HepG2 (cell line): ENCODE results near the gene GSTA5. TPM values are rescaled to one million over a fixed set of nuclear protein-coding genes. Genes with fewer than 3 reads are reported as not detected.
A peak's percentile ranks its signal among the peaks of the same experiment; 100 is the strongest.

ENCODE experiments used
- ARHGAP35 ChIP-seq: sonication (generic); formaldehyde crosslinking; IDR thresholded peaks from 2 replicates; pipeline ENCODE4 v1.9.0; 2022; ENCODE audit warnings: mild to moderate bottlenecking, inconsistent platforms, moderate library complexity, missing genetic modification reagents, borderline replicate concordance
- BATF2 ChIP-seq: sonication (generic); formaldehyde crosslinking; IDR thresholded peaks from 2 replicates; pipeline ENCODE4 v1.8.0; 2022; ENCODE audit warnings: mild to moderate bottlenecking, missing genetic modification reagents, moderate library complexity
- DPF2 ChIP-seq: sonication (generic); formaldehyde crosslinking; IDR thresholded peaks from 2 replicates; pipeline ENCODE4 v1.4.0; 2020; ENCODE audit warnings: mild to moderate bottlenecking, low read depth, missing genetic modification reagents, borderline replicate concordance
- FOXM1 ChIP-seq: sonication (generic); formaldehyde crosslinking; IDR thresholded peaks from 2 replicates; pipeline ENCODE4 v1.5.0; 2020; ENCODE audit warnings: missing genetic modification reagents
- HDAC1 ChIP-seq: sonication (generic); formaldehyde crosslinking; IDR thresholded peaks from 2 replicates; pipeline ENCODE4 v1.5.1; 2020; ENCODE audit warnings: mild to moderate bottlenecking, missing genetic modification reagents
- IKZF4 ChIP-seq: sonication (generic); formaldehyde crosslinking; IDR thresholded peaks from 2 replicates; pipeline ENCODE4 v1.5.1; 2020; ENCODE audit warnings: borderline replicate concordance, mild to moderate bottlenecking, low read depth, missing genetic modification reagents; ENCODE audit errors: not compliant biosample characterization
- JUN ChIP-seq: sonication (generic); formaldehyde crosslinking; IDR thresholded peaks from 2 replicates; pipeline ENCODE4 v1.4.0; 2020; ENCODE audit warnings: mild to moderate bottlenecking, missing genetic modification reagents
- JUND ChIP-seq: sonication (generic); formaldehyde crosslinking; IDR thresholded peaks from 2 replicates; pipeline ENCODE4 v1.8.0; 2022; ENCODE audit warnings: mild to moderate bottlenecking, missing genetic modification reagents
- KAT7 ChIP-seq: IDR thresholded peaks from 2 replicates; pipeline ENCODE4 v1.6.1; 2018; ENCODE audit warnings: borderline replicate concordance, missing compliant biosample characterization
- KDM5B ChIP-seq: sonication (generic); formaldehyde crosslinking; IDR thresholded peaks from 2 replicates; pipeline ENCODE4 v1.4.0; 2020; ENCODE audit warnings: missing genetic modification reagents, mild to moderate bottlenecking, borderline replicate concordance
- KLF9 ChIP-seq: IDR thresholded peaks from 2 replicates; pipeline ENCODE4 v1.6.1; 2016; ENCODE audit warnings: low read depth
- MAFK ChIP-seq, 2 experiments: IDR thresholded peaks in 1 of 2; conservative IDR thresholded peaks in 1 of 2; 2 replicates each; pipeline ENCODE4 v1.6.1; 2011; ENCODE audit warnings: improper control_type of control experiment in 2 of 2, low read length in 2 of 2
- MLX ChIP-seq: IDR thresholded peaks from 2 replicates; pipeline ENCODE4 v1.6.1; 2016
- NONO ChIP-seq, 2 experiments: fragments of 450-650 bp in 1 of 2; sonication (generic) in 1 of 2; formaldehyde crosslinking in 1 of 2; IDR thresholded peaks in 1 of 2; conservative IDR thresholded peaks in 1 of 2; 2 replicates each; pipeline versions ENCODE4 v1.6.1 to v1.8.0; 2017 to 2022; ENCODE audit warnings: mild to moderate bottlenecking in 1 of 2, missing genetic modification reagents in 1 of 2, moderate library complexity in 1 of 2
- NRL ChIP-seq: sonication (generic); formaldehyde crosslinking; IDR thresholded peaks from 2 replicates; pipeline ENCODE4 v1.5.0; 2020; ENCODE audit warnings: missing genetic modification reagents, mild to moderate bottlenecking, moderate library complexity, borderline replicate concordance
- POGK ChIP-seq: sonication (generic); formaldehyde crosslinking; conservative IDR thresholded peaks from 2 replicates; pipeline ENCODE4 v1.8.0; 2022; ENCODE audit warnings: mild to moderate bottlenecking, moderate library complexity, missing genetic modification reagents
- RORA ChIP-seq: sonication (generic); formaldehyde crosslinking; IDR thresholded peaks from 2 replicates; pipeline ENCODE4 v1.5.0; 2020; ENCODE audit warnings: mild to moderate bottlenecking, missing genetic modification reagents, moderate library complexity
- SP1 ChIP-seq, 2 experiments: fragments of 450-650 bp in 1 of 2; sonication (generic) in 1 of 2; formaldehyde crosslinking in 1 of 2; IDR thresholded peaks; 2 replicates each; pipeline versions ENCODE4 v1.4.0 to v1.6.1; 2016 to 2020; ENCODE audit warnings: missing genetic modification reagents in 1 of 2
- SSRP1 ChIP-seq: IDR thresholded peaks from 2 replicates; pipeline ENCODE4 v1.6.1; 2016; ENCODE audit warnings: control low read depth
- ZNF251 ChIP-seq: sonication (generic); formaldehyde crosslinking; IDR thresholded peaks from 2 replicates; pipeline ENCODE4 v1.9.0; 2021; ENCODE audit warnings: mild to moderate bottlenecking, missing genetic modification reagents
- ZNF263 ChIP-seq: sonication (generic); formaldehyde crosslinking; IDR thresholded peaks from 2 replicates; pipeline ENCODE4 v1.4.0; 2020; ENCODE audit warnings: missing genetic modification reagents
- ZNF432 ChIP-seq: sonication (generic); formaldehyde crosslinking; IDR thresholded peaks from 2 replicates; pipeline ENCODE4 v1.5.0; 2020; ENCODE audit warnings: missing genetic modification reagents, mild to moderate bottlenecking, borderline replicate concordance
- ZNF605 ChIP-seq: sonication (generic); formaldehyde crosslinking; IDR thresholded peaks from 2 replicates; pipeline ENCODE4 v1.8.0; 2022; ENCODE audit warnings: mild to moderate bottlenecking, missing genetic modification reagents
- ZSCAN30 ChIP-seq: sonication (generic); formaldehyde crosslinking; IDR thresholded peaks from 2 replicates; pipeline ENCODE4 v1.5.0; 2020; ENCODE audit warnings: mild to moderate bottlenecking, missing genetic modification reagents
- polyA plus RNA-seq, 8 experiments: library from polyadenylated mRNA; depleted of rRNA in 3 of 8; stranded (reverse) in 7 of 8; unstranded in 1 of 8; fragments of >200 nt; fragmentation: Illumina TruSeq in 4 of 8; extraction: Trizol in 4 of 8; gene quantifications; 2 replicates each; pipeline versions ENCODE4 v1.2.1 to v1.2.3, GENCODE V29; 2011 to 2016; ENCODE audit warnings: low read depth in 4 of 8, missing spikeins in 1 of 8, mixed read lengths in 1 of 8; ENCODE audit not compliant: insufficient read depth in 1 of 8
- total RNA-seq, 5 experiments: library from RNA; depleted of rRNA; stranded (reverse); fragments of >200 nt; fragmentation: Illumina TruSeq; extraction: Trizol; gene quantifications; 2 replicates each; pipeline ENCODE4 v1.2.3, GENCODE V29; 2016; ENCODE audit warnings: low read depth in 1 of 5
- TF ChIP-seq, protein P1 (sequence below), 2 experiments: sonication (generic) in 1 of 2; formaldehyde crosslinking in 1 of 2; IDR thresholded peaks; 2 replicates each; pipeline versions ENCODE4 v1.4.0 to v1.6.1; 2018 to 2020; ENCODE audit warnings: missing genetic modification reagents in 2 of 2, borderline replicate concordance in 1 of 2, low read depth in 1 of 2, mild to moderate bottlenecking in 1 of 2, missing biosample characterization in 1 of 2

The GSTA5 gene
- total and polyA plus RNA-seq, 2 of the 13 experiments (the other 11 are each of a cell fraction or from before 2014, with no cell fraction given), result not detected

- TF ChIP-seq KAT7 (CRISPR knock-in tag) (no peak), ZNF251 (CRISPR knock-in tag) (no peak), HDAC1 (CRISPR knock-in tag) (no peak), DPF2 (CRISPR knock-in tag) (no peak), JUND (CRISPR knock-in tag) (no peak), MAFK (conservative IDR thresholded peaks at IDR 0.05 in 1 of 2, IDR thresholded peaks at IDR 0.05 in 1 of 2; ENCODE audit: low read length in 2 of 2) (no peak), IKZF4 (CRISPR knock-in tag) (no peak), ZSCAN30 (no peak), KDM5B (CRISPR knock-in tag) (no peak), KLF9 (CRISPR knock-in tag) (no peak), NONO (IDR thresholded peaks at IDR 0.05) (no peak), NONO (CRISPR knock-in tag; conservative IDR thresholded peaks at IDR 0.05) (no peak), FOXM1 (CRISPR knock-in tag) (no peak), BATF2 (CRISPR knock-in tag) (no peak), SP1 (IDR thresholded peaks at IDR 0.05) (no peak), SP1 (CRISPR knock-in tag; IDR thresholded peaks at IDR 0.05) (no peak), ZNF432 (CRISPR knock-in tag) (no peak), NRL (CRISPR knock-in tag) (no peak), ZNF605 (CRISPR knock-in tag) (peak; percentile 60; the same call in 1 of the 2 replicates), ZNF263 (no peak), POGK (CRISPR knock-in tag) (no peak), JUN (CRISPR knock-in tag) (no peak), MLX (CRISPR knock-in tag) (no peak), RORA (CRISPR knock-in tag) (no peak), ARHGAP35 (no peak), SSRP1 (CRISPR knock-in tag) (peak; percentile 69; the same call in 1 of the 2 replicates)
- TF ChIP-seq, protein P1, sequence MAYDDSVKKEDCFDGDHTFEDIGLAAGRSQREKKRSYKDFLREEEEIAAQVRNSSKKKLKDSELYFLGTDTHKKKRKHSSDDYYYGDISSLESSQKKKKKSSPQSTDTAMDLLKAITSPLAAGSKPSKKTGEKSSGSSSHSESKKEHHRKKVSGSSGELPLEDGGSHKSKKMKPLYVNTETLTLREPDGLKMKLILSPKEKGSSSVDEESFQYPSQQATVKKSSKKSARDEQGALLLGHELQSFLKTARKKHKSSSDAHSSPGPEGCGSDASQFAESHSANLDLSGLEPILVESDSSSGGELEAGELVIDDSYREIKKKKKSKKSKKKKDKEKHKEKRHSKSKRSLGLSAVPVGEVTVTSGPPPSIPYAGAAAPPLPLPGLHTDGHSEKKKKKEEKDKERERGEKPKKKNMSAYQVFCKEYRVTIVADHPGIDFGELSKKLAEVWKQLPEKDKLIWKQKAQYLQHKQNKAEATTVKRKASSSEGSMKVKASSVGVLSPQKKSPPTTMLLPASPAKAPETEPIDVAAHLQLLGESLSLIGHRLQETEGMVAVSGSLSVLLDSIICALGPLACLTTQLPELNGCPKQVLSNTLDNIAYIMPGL (CRISPR knock-in tag; IDR thresholded peaks at IDR 0.05; ENCODE audit: borderline replicate concordance in 1 of 2, low read depth in 1 of 2), result peak; percentile 73 to 85; a peak in 3 of 4 replicates
Observed at GRCh38 chr6:52881996-52882841, 41.6 kb upstream of the GSTA5 start (continued).
